GM12873 (cell line): Measurements from ENCODE around the gene EDEM2.

ENCODE experiments used
- CTCF ChIP-seq: IDR thresholded peaks from 2 replicates; pipeline ENCODE4 v1.5.1; 2012; ENCODE audit warnings: low read depth, mild to moderate bottlenecking, moderate library complexity, low read length, control low read depth; ENCODE audit not compliant: insufficient read depth; ENCODE audit errors: missing control alignments

Gene EDEM2

GRCh38 chr20:35181731-35182130 is 34.6 kb upstream of the EDEM2 start:
- no peak for TF ChIP-seq CTCF

- TF ChIP-seq CTCF, result no peak
These were observed 33.1 kb upstream of the EDEM2 start for GRCh38 chr20:35180266-35180665.

DNA sequence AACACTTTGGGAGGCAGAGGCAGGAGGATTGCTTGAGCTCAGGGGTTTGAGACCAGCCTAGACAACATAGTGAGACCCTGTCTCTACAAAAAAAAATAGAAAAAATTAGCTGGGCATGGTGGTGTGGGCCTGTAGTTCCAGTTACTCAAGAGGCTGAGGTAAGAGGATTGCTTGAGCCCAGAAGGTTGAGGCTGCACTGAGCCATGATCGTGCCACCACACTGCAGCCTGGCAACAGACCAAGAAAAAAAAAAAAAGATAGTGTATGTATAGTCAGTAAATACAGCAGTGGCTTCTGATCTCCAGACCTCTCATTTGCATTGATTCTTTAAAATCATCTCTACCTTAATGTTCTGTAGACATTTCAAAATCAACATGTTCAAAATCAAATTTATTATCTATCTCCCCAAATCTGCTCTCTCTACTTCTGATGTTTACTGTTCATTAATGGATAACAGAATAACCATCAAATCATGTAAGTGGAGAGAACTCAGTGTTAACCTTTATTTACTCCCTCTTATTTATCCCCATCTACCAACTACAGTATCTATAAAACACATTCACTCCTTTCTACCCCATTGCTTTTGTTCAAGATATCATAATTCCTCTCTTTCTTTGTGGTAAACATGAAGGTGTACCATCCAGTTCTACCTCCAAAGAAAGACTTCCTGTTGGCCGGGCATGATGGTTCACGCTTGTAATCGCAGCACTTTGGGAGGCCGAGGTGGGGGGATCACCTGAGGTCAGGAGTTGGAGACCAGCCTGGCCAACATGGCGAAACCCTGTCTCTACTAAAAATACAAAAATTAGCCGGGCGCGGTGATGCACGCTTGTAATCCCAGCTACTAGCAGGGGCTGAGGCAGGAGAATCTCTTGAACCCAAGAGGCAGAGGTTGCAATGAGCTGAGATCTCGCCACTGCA is 32.4 kb upstream of the EDEM2 start:
- no peak for TF ChIP-seq CTCF

DNA sequence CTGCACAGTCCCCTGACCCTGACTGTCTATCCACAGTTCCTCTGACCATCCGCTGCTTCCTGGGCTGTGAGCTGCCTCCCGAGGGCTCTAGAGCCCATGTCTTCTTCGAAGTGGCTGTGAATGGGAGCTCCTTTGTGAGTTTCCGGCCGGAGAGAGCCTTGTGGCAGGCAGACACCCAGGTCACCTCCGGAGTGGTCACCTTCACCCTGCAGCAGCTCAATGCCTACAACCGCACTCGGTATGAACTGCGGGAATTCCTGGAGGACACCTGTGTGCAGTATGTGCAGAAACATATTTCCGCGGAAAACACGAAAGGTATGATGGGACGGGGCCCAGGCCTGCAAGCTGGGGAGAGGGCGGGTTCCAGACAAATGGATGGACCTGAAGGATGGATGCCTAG is 29.0 kb upstream of the EDEM2 start:
- no peak for TF ChIP-seq CTCF

GRCh38 chr20:35174458-35175216 is 27.5 kb upstream of the EDEM2 start:
- no peak for TF ChIP-seq CTCF

- TF ChIP-seq CTCF, result no peak
These were observed 26.5 kb upstream of the EDEM2 start for GRCh38 chr20:35173576-35174192.

DNA sequence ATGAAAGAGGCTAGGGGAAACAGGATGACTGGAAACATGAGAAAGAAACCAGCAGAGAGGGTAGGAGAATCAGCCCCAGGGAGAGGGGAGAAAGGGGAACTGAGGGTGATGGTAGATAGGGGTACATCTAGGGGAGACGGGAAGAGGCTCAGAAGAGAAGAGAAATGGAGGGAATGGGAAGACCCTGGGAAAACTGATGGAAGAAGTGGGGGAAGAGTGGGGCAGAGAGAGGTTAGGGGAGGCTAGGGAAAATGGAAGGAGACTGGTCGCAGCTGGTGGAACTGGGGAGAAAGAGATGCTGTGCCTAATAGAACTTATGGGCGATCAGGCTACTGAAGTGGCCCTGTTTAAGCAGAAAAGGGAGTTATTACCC is 25.3 kb upstream of the EDEM2 start:
- TF ChIP-seq CTCF, result no peak
